Measurements from ENCODE around the gene BCL11A.

BCL11A gene

GRCh38 chr2:60577682-60578283, 24.3 kb upstream of the BCL11A start:
- Histone ChIP-seq H2AK5ac (ENCODE audit: low read length, severe bottlenecking) (no peak overlapping the region), H3K14ac (ENCODE audit: low read length in 2 of 2) (no peak overlapping the region), H3K4ac (ENCODE audit: low read depth in 1 of 2, low read length in 2 of 2) (no peak overlapping the region), H3K4me2 (ENCODE audit: low read length, poor library complexity, severe bottlenecking) (no peak overlapping the region), H2BK120ac (ENCODE audit: low read depth, low read length) (no peak overlapping the region), H4K8ac (ENCODE audit: low read length) (no peak overlapping the region), H3K9me3 (ENCODE audit: control insufficient read depth, low read length) (no peaks in the 10 kb centered on the region), H3K79me1 (replicated peaks; ENCODE audit: low read length, poor library complexity, severe bottlenecking) (no peaks in the 10 kb centered on the region), H3K23ac (ENCODE audit: low read length in 2 of 2) (no peak overlapping the region), H3K27me3 (ENCODE audit: control insufficient read depth in 1 of 2, insufficient read depth in 1 of 2, low read length in 2 of 2) (peaks cover 31 to 59% of the 10 kb centered on the region in 2 experiments), H2AFZ (ENCODE audit: low read depth, low read length) (no peak overlapping the region), H3K27ac (ENCODE audit: low read length, poor library complexity, severe bottlenecking) (no peak overlapping the region), H3K4me1 (ENCODE audit: control insufficient read depth, insufficient read depth, low read depth, low read length) (peaks cover 2% of the 10 kb centered on the region), H4K91ac (ENCODE audit: low read length) (no peak overlapping the region), H2BK12ac (ENCODE audit: low read length in 2 of 2) (no peak overlapping the region), H3K9ac (ENCODE audit: low read length) (no peak overlapping the region), H2BK15ac (ENCODE audit: low read depth, poor library complexity, severe bottlenecking) (no peak overlapping the region), H3K36me3 (ENCODE audit: control insufficient read depth in 1 of 2, insufficient read depth in 2 of 2, low read depth in 1 of 2, low read length in 2 of 2) (no peaks in the 10 kb centered on the region), H3K18ac (ENCODE audit: low read depth in 1 of 2, low read length in 2 of 2) (no peak overlapping the region), H3K4me3 (ENCODE audit: insufficient read depth in 1 of 2, low read depth in 1 of 2, low read length in 2 of 2) (no peak overlapping the region), H2BK5ac (ENCODE audit: low read depth, low read length, poor library complexity, severe bottlenecking) (no peak overlapping the region)
- WGBS: 24% methylated on average over 5 of the region's 6 CpGs
- DNase-seq: no peak

GRCh38 chr2:60573251-60573650, 19.8 kb upstream of the BCL11A start:
- Histone ChIP-seq H3K36me3 (ENCODE audit: control insufficient read depth in 1 of 2, insufficient read depth in 2 of 2, low read depth in 1 of 2, low read length in 2 of 2) (no peaks in the 10 kb centered on the region), H2BK120ac (ENCODE audit: low read depth, low read length) (no peak overlapping the region), H4K8ac (ENCODE audit: low read length) (no peak overlapping the region), H3K9me3 (ENCODE audit: control insufficient read depth, low read length) (no peaks in the 10 kb centered on the region), H2BK5ac (ENCODE audit: low read depth, low read length, poor library complexity, severe bottlenecking) (no peak overlapping the region), H2AK5ac (ENCODE audit: low read length, severe bottlenecking) (no peak overlapping the region), H3K4me1 (ENCODE audit: control insufficient read depth, insufficient read depth, low read depth, low read length) (peaks cover 8% of the 10 kb centered on the region), H3K27me3 (ENCODE audit: control insufficient read depth in 1 of 2, insufficient read depth in 1 of 2, low read length in 2 of 2) (peaks cover 45 to 63% of the 10 kb centered on the region in 2 experiments), H3K4ac (ENCODE audit: low read depth in 1 of 2, low read length in 2 of 2) (no peak overlapping the region), H3K23ac (ENCODE audit: low read length in 2 of 2) (no peak overlapping the region), H3K27ac (ENCODE audit: low read length, poor library complexity, severe bottlenecking) (no peak overlapping the region), H3K4me3 (ENCODE audit: insufficient read depth in 1 of 2, low read depth in 1 of 2, low read length in 2 of 2) (no peak overlapping the region), H3K9ac (ENCODE audit: low read length) (no peak overlapping the region), H2AFZ (ENCODE audit: low read depth, low read length) (no peak overlapping the region), H3K14ac (ENCODE audit: low read length in 2 of 2) (no peak overlapping the region), H3K79me1 (replicated peaks; ENCODE audit: low read length, poor library complexity, severe bottlenecking) (no peaks in the 10 kb centered on the region), H4K91ac (ENCODE audit: low read length) (no peak overlapping the region), H3K18ac (ENCODE audit: low read depth in 1 of 2, low read length in 2 of 2) (no peak overlapping the region), H2BK12ac (ENCODE audit: low read length in 2 of 2) (no peak overlapping the region), H3K4me2 (ENCODE audit: low read length, poor library complexity, severe bottlenecking) (no peak overlapping the region), H2BK15ac (ENCODE audit: low read depth, poor library complexity, severe bottlenecking) (no peak overlapping the region)
- no peak for DNase-seq
- WGBS: 91% methylated on average over 3 of the region's 3 CpGs

GRCh38 chr2:60570251-60570650, 16.8 kb upstream of the BCL11A start:
- 6% methylated on average over 9 of the region's 9 CpGs for WGBS
- no peak overlapping the region for H3K23ac ChIP-seq (ENCODE audit: low read length in 2 of 2)
- H3K9ac ChIP-seq (ENCODE audit: low read length): no peak overlapping the region
- no peak overlapping the region for H2BK12ac ChIP-seq (ENCODE audit: low read length in 2 of 2)
- H3K9me3 ChIP-seq (ENCODE audit: control insufficient read depth, low read length): no peaks in the 10 kb centered on the region
- H3K27me3 ChIP-seq (ENCODE audit: control insufficient read depth in 1 of 2, insufficient read depth in 1 of 2, low read length in 2 of 2): peaks cover 58 to 86% of the 10 kb centered on the region in 2 experiments
- no peak overlapping the region for H3K14ac ChIP-seq (ENCODE audit: low read length in 2 of 2)
- no peak overlapping the region for H2AK5ac ChIP-seq (ENCODE audit: low read length, severe bottlenecking)
- H2BK15ac ChIP-seq (ENCODE audit: low read depth, poor library complexity, severe bottlenecking): no peak overlapping the region
- H3K27ac ChIP-seq (ENCODE audit: low read length, poor library complexity, severe bottlenecking): no peak overlapping the region
- no peak for DNase-seq
- H3K36me3 ChIP-seq (ENCODE audit: control insufficient read depth in 1 of 2, insufficient read depth in 2 of 2, low read depth in 1 of 2, low read length in 2 of 2): no peaks in the 10 kb centered on the region
- peaks cover 8% of the 10 kb centered on the region for H3K4me1 ChIP-seq (ENCODE audit: control insufficient read depth, insufficient read depth, low read depth, low read length)
- H2BK120ac ChIP-seq (ENCODE audit: low read depth, low read length): no peak overlapping the region
- no peak overlapping the region for H2BK5ac ChIP-seq (ENCODE audit: low read depth, low read length, poor library complexity, severe bottlenecking)
- H3K18ac ChIP-seq (ENCODE audit: low read depth in 1 of 2, low read length in 2 of 2): no peak overlapping the region
- no peaks in the 10 kb centered on the region for H3K79me1 ChIP-seq (replicated peaks; ENCODE audit: low read length, poor library complexity, severe bottlenecking)
- no peak overlapping the region for H2AFZ ChIP-seq (ENCODE audit: low read depth, low read length)
- H3K4me3 ChIP-seq (ENCODE audit: insufficient read depth in 1 of 2, low read depth in 1 of 2, low read length in 2 of 2): no peak overlapping the region
- H4K8ac ChIP-seq (ENCODE audit: low read length): no peak overlapping the region
- no peak overlapping the region for H4K91ac ChIP-seq (ENCODE audit: low read length)
- H3K4me2 ChIP-seq (ENCODE audit: low read length, poor library complexity, severe bottlenecking): peak overlapping the region; percentile 92
- no peak overlapping the region for H3K4ac ChIP-seq (ENCODE audit: low read depth in 1 of 2, low read length in 2 of 2)

- Histone ChIP-seq H2BK15ac (ENCODE audit: low read depth, poor library complexity, severe bottlenecking) (no peak overlapping the region), H3K4me3 (ENCODE audit: insufficient read depth in 1 of 2, low read depth in 1 of 2, low read length in 2 of 2) (peak overlapping the region in 1 of 2 experiments; percentile 64), H3K18ac (ENCODE audit: low read depth in 1 of 2, low read length in 2 of 2) (no peak overlapping the region), H3K27me3 (ENCODE audit: control insufficient read depth in 1 of 2, insufficient read depth in 1 of 2, low read length in 2 of 2) (peaks cover 60 to 90% of the 10 kb centered on the region in 2 experiments), H3K4me1 (ENCODE audit: control insufficient read depth, insufficient read depth, low read depth, low read length) (peaks cover 8% of the 10 kb centered on the region), H3K9me3 (ENCODE audit: control insufficient read depth, low read length) (no peaks in the 10 kb centered on the region), H3K4me2 (ENCODE audit: low read length, poor library complexity, severe bottlenecking) (peak overlapping the region; percentile 92), H3K4ac (ENCODE audit: low read depth in 1 of 2, low read length in 2 of 2) (no peak overlapping the region), H3K14ac (ENCODE audit: low read length in 2 of 2) (no peak overlapping the region), H3K9ac (ENCODE audit: low read length) (no peak overlapping the region), H4K8ac (ENCODE audit: low read length) (no peak overlapping the region), H2AK5ac (ENCODE audit: low read length, severe bottlenecking) (no peak overlapping the region), H2AFZ (ENCODE audit: low read depth, low read length) (no peak overlapping the region), H3K36me3 (ENCODE audit: control insufficient read depth in 1 of 2, insufficient read depth in 2 of 2, low read depth in 1 of 2, low read length in 2 of 2) (no peaks in the 10 kb centered on the region), H4K91ac (ENCODE audit: low read length) (no peak overlapping the region), H2BK5ac (ENCODE audit: low read depth, low read length, poor library complexity, severe bottlenecking) (no peak overlapping the region), H2BK120ac (ENCODE audit: low read depth, low read length) (no peak overlapping the region), H3K79me1 (replicated peaks; ENCODE audit: low read length, poor library complexity, severe bottlenecking) (no peaks in the 10 kb centered on the region), H3K23ac (ENCODE audit: low read length in 2 of 2) (no peak overlapping the region), H2BK12ac (ENCODE audit: low read length in 2 of 2) (no peak overlapping the region), H3K27ac (ENCODE audit: low read length, poor library complexity, severe bottlenecking) (no peak overlapping the region)
- 7% methylated on average over 8 of the region's 13 CpGs for WGBS
- DNase-seq: peak; percentile 10
These were observed 16.2 kb upstream of the BCL11A start for GRCh38 chr2:60569680-60570111.

Measured in mesenchymal stem cell (in vitro differentiated cells and primary cell).